SHP77 (cell line): ENCODE data around the gene BTBD17.
"Not testable (repeated sequence)": the region's sequence is repeated elsewhere in the genome, so short reads cannot be mapped to it uniquely, and the experiment has no call there.

Experiments
- DNase-seq, 2 experiments: peaks; one replicate each; lab custom pipeline; 2025; lab: John Stamatoyannopoulos, UW

The BTBD17 gene

GRCh38 chr17:74361230-74362068 is at the start of gene BTBD17:
Gene BTBD17 (minus strand): TSS chr17:74361868. CDS start chr17:74361819, 49 bp downstream.
- DNase-seq, result peak; percentile 70 to 85

GRCh38 chr17:74410001-74410443 is 48.4 kb upstream of the BTBD17 start:
- no peak for DNase-seq

GRCh38 chr17:74408815-74409214 is 47.1 kb upstream of the BTBD17 start:
- peak; percentile 51 to 68 for DNase-seq

- DNase-seq, result peak; percentile 79
Observed at GRCh38 chr17:74408262-74408661, 46.6 kb upstream of the BTBD17 start.

GRCh38 chr17:74407384-74407783 is 45.7 kb upstream of the BTBD17 start:
- no peak for DNase-seq

- not testable (repeated sequence) for DNase-seq
Observed at GRCh38 chr17:74405311-74405710, 43.6 kb upstream of the BTBD17 start.

- no peak for DNase-seq
Observed at GRCh38 chr17:74404789-74405188, 43.1 kb upstream of the BTBD17 start.

- DNase-seq, result no peak
Observed at GRCh38 chr17:74404218-74404617, 42.5 kb upstream of the BTBD17 start.

GRCh38 chr17:74403512-74404137 is 42.0 kb upstream of the BTBD17 start:
- no peak for DNase-seq

- no peak for DNase-seq
Observed at GRCh38 chr17:74402048-74402447, 40.4 kb upstream of the BTBD17 start.

GRCh38 chr17:74396567-74396966 is 34.9 kb upstream of the BTBD17 start:
- DNase-seq, result no peak

- DNase-seq, result no peak
Observed at GRCh38 chr17:74394977-74395376, 33.3 kb upstream of the BTBD17 start.

GRCh38 chr17:74394275-74394950 is 32.7 kb upstream of the BTBD17 start:
- no peak for DNase-seq

GRCh38 chr17:74393346-74393942 is 31.8 kb upstream of the BTBD17 start:
- DNase-seq, result no peak

GRCh38 chr17:74392848-74393247 is 31.2 kb upstream of the BTBD17 start:
- peak in 1 of 2 experiments; percentile 35 for DNase-seq

- no peak for DNase-seq
Observed at GRCh38 chr17:74391771-74392170, 30.1 kb upstream of the BTBD17 start.

GRCh38 chr17:74390680-74391653 is 29.3 kb upstream of the BTBD17 start:
- DNase-seq, result no peak

GRCh38 chr17:74389937-74390679 is 28.4 kb upstream of the BTBD17 start:
- DNase-seq, result no peak

- no peak for DNase-seq
Observed at GRCh38 chr17:74389084-74389753, 27.6 kb upstream of the BTBD17 start.
